ENCODE results near the gene PMEPA1.

DNA sequence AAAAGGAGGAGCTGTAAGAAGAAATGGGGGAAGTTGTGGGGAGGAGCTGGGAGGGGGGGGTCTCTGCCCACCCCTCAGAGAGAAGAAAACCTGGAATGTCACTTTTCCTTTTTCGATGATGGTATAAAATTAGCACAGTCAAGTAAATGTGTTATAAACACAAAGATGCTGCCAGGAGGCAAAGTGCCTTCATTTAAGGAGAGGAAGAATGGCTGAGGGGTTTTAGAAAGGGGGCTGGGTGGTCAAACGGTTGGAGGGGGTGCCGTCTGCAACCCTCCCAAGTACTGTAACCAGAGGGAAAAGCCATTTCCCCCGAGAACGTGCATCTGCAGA, 25.0 kb downstream of the PMEPA1 start:
- TF ChIP-seq POLR2AphosphoS5 (IDR thresholded peaks at IDR 0.05; ENCODE audit: low read depth, low read length): no peak
- TF ChIP-seq, protein P1, sequence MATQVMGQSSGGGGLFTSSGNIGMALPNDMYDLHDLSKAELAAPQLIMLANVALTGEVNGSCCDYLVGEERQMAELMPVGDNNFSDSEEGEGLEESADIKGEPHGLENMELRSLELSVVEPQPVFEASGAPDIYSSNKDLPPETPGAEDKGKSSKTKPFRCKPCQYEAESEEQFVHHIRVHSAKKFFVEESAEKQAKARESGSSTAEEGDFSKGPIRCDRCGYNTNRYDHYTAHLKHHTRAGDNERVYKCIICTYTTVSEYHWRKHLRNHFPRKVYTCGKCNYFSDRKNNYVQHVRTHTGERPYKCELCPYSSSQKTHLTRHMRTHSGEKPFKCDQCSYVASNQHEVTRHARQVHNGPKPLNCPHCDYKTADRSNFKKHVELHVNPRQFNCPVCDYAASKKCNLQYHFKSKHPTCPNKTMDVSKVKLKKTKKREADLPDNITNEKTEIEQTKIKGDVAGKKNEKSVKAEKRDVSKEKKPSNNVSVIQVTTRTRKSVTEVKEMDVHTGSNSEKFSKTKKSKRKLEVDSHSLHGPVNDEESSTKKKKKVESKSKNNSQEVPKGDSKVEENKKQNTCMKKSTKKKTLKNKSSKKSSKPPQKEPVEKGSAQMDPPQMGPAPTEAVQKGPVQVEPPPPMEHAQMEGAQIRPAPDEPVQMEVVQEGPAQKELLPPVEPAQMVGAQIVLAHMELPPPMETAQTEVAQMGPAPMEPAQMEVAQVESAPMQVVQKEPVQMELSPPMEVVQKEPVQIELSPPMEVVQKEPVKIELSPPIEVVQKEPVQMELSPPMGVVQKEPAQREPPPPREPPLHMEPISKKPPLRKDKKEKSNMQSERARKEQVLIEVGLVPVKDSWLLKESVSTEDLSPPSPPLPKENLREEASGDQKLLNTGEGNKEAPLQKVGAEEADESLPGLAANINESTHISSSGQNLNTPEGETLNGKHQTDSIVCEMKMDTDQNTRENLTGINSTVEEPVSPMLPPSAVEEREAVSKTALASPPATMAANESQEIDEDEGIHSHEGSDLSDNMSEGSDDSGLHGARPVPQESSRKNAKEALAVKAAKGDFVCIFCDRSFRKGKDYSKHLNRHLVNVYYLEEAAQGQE (IDR thresholded peaks at IDR 0.05; ENCODE audit: insufficient read depth in 1 of 2, low read depth in 2 of 2, low read length in 2 of 2): no peak

All from PFSK-1 (cell line).